OCI-LY1 (cell line): ENCODE measurements around the gene TTLL9.

Source experiments
- EZH2 ChIP-seq: fragments of 200-600 bp; sonication (generic), shearing (Covaris generic); IDR thresholded peaks from 2 replicates; pipeline ENCODE4 v1.8.0; 2017; ENCODE audit warnings: borderline replicate concordance, mixed run types, mild to moderate bottlenecking, antibody characterized with exemption, low read length, moderate library complexity, mixed read lengths
- TF ChIP-seq, protein P1 (sequence below): fragments of 200-600 bp; sonication (generic), shearing (Covaris generic); IDR thresholded peaks from 2 replicates; pipeline ENCODE4 v1.5.1; 2017; ENCODE audit warnings: mild to moderate bottlenecking, antibody characterized with exemption, low read length, moderate library complexity, mixed read lengths

DNA sequence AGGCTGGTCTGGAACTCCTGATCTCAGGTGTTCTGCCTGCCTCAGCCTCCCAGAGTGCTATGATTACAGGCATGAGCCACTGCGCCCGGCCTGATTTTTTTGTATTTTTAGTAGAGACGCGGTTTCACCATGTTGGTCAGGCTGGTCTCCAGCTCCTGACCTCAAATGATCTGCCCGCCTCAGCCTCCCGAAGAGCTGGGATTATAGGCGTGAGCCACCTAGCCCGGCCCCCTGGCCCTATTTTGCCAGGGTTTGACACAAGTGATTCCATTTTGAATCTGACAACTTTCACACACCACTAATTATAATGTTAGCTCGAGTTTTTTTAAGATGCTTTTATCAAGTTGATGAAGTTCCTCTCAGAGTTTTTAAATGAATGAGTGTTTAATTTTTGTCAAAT, 25.6 kb downstream of the TTLL9 start:
- TF ChIP-seq, protein P1, sequence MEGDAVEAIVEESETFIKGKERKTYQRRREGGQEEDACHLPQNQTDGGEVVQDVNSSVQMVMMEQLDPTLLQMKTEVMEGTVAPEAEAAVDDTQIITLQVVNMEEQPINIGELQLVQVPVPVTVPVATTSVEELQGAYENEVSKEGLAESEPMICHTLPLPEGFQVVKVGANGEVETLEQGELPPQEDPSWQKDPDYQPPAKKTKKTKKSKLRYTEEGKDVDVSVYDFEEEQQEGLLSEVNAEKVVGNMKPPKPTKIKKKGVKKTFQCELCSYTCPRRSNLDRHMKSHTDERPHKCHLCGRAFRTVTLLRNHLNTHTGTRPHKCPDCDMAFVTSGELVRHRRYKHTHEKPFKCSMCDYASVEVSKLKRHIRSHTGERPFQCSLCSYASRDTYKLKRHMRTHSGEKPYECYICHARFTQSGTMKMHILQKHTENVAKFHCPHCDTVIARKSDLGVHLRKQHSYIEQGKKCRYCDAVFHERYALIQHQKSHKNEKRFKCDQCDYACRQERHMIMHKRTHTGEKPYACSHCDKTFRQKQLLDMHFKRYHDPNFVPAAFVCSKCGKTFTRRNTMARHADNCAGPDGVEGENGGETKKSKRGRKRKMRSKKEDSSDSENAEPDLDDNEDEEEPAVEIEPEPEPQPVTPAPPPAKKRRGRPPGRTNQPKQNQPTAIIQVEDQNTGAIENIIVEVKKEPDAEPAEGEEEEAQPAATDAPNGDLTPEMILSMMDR: no peak
- TF ChIP-seq EZH2: no peak
